MM.1S (cell line): ENCODE data around the gene ADAM11.

ENCODE experiments used
- DNase-seq: peaks from one replicate; pipeline ENCODE4 v3.0.0-alpha.2; 2015
- H2AFZ ChIP-seq: fragments of 300-600 bp; sonication (generic); 2 replicates; pipeline ENCODE4 v1.6.0; 2016; ENCODE audit warnings: antibody characterized with exemption, low read length
- H3F3A ChIP-seq: fragments of 300-600 bp; sonication (generic); 2 replicates; pipeline ENCODE4 v1.6.1; 2016; ENCODE audit warnings: mild to moderate bottlenecking, antibody characterized with exemption, low read length, moderate library complexity, mixed read lengths; ENCODE audit not compliant: insufficient read depth
- H3K27ac ChIP-seq: fragments of 300-600 bp; sonication (generic); 2 replicates; pipeline ENCODE4 v1.5.1; 2016; ENCODE audit warnings: mild to moderate bottlenecking, low read length
- H3K27me3 ChIP-seq: fragments of 300-600 bp; sonication (generic); replicated peaks from 2 replicates; pipeline ENCODE4 v1.6.0; 2016; ENCODE audit warnings: low read length; ENCODE audit not compliant: insufficient read depth
- H3K36me3 ChIP-seq: fragments of 300-600 bp; sonication (generic); replicated peaks from 2 replicates; pipeline ENCODE4 v1.6.1; 2016; ENCODE audit warnings: mild to moderate bottlenecking, low read length, mixed read lengths; ENCODE audit not compliant: insufficient read depth
- H3K4me1 ChIP-seq: fragments of 300-600 bp; sonication (generic); 2 replicates; pipeline ENCODE4 v1.6.1; 2016; ENCODE audit warnings: low read length, mixed read lengths
- H3K4me2 ChIP-seq: fragments of 300-600 bp; sonication (generic); 2 replicates; pipeline ENCODE4 v1.6.0; 2016; ENCODE audit warnings: low read depth, low read length
- H3K4me3 ChIP-seq: fragments of 300-600 bp; sonication (generic); 2 replicates; pipeline ENCODE4 v1.5.1; 2016; ENCODE audit warnings: low read length, mixed read lengths
- H3K79me2 ChIP-seq: fragments of 300-600 bp; sonication (generic); 2 replicates; pipeline ENCODE4 v1.6.1; 2016; ENCODE audit warnings: mixed run types, low read length, mixed read lengths
- H3K9ac ChIP-seq: fragments of 300-600 bp; sonication (generic); 2 replicates; pipeline ENCODE4 v1.6.1; 2016; ENCODE audit warnings: low read length, mixed read lengths
- H3K9me2 ChIP-seq: fragments of 300-600 bp; sonication (generic); replicated peaks from 2 replicates; pipeline ENCODE4 v1.6.1; 2016; ENCODE audit warnings: mild to moderate bottlenecking, low read length, mixed read lengths; ENCODE audit not compliant: insufficient read depth
- H3K9me3 ChIP-seq: fragments of 300-600 bp; sonication (generic); replicated peaks from 2 replicates; pipeline ENCODE4 v1.6.1; 2016; ENCODE audit warnings: mild to moderate bottlenecking, low read length, mixed read lengths; ENCODE audit not compliant: insufficient read depth
- H4K20me1 ChIP-seq: fragments of 300-600 bp; sonication (generic); 2 replicates; pipeline ENCODE4 v1.6.1; 2016; ENCODE audit warnings: mild to moderate bottlenecking, low read length, moderate library complexity, mixed read lengths; ENCODE audit not compliant: insufficient read depth
- EZH2 ChIP-seq: fragments of 300-600 bp; sonication (generic); optimal IDR thresholded peaks from 2 replicates; pipeline ENCODE3; 2017; ENCODE audit warnings: low read depth, mild to moderate bottlenecking, antibody characterized with exemption, low read length, mixed read lengths
- EZH2phosphoT487 ChIP-seq: fragments of 300-600 bp; sonication (generic); IDR thresholded peaks from 2 replicates; pipeline ENCODE4 v1.6.1; 2018; ENCODE audit warnings: antibody characterized with exemption, low read length
- TF ChIP-seq, protein P1 (sequence below): fragments of 300-600 bp; sonication (generic); IDR thresholded peaks from 2 replicates; pipeline ENCODE4 v1.5.1; 2016; ENCODE audit warnings: antibody characterized with exemption, low read length, mixed read lengths

The ADAM11 gene

DNA sequence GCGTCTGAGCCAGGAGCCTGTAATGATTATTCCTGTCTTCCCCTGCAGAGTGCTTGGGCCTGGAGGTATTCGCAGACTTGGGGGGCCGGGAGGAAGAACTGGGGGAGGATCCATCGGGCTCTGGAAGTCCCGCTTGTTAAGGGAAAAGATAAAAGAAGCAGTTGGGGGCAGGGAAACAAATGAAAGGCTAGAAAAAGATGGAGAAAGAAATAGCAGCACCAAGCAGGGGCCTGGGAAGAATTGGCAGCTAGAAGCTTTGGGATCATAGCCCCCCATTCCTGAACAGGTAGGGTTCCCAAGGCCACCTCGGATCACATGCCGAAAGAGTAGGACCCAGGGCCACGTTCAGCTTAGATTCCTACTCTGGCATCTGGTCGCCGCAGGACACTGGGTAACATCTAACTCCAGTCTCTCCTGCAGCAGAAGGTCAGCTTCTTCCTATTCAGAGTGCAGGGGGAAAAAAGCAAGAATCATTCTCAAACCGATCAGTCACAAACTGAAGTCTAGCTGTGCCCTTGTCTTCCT is 23.6 kb downstream of the ADAM11 start:
- no peak for TF ChIP-seq EZH2
- TF ChIP-seq, protein P1, sequence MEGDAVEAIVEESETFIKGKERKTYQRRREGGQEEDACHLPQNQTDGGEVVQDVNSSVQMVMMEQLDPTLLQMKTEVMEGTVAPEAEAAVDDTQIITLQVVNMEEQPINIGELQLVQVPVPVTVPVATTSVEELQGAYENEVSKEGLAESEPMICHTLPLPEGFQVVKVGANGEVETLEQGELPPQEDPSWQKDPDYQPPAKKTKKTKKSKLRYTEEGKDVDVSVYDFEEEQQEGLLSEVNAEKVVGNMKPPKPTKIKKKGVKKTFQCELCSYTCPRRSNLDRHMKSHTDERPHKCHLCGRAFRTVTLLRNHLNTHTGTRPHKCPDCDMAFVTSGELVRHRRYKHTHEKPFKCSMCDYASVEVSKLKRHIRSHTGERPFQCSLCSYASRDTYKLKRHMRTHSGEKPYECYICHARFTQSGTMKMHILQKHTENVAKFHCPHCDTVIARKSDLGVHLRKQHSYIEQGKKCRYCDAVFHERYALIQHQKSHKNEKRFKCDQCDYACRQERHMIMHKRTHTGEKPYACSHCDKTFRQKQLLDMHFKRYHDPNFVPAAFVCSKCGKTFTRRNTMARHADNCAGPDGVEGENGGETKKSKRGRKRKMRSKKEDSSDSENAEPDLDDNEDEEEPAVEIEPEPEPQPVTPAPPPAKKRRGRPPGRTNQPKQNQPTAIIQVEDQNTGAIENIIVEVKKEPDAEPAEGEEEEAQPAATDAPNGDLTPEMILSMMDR: no peak
- no peak for TF ChIP-seq EZH2phosphoT487
- DNase-seq: no peak
- Histone ChIP-seq H2AFZ (no peak overlapping the region), H3K4me1 (no peaks in the 10 kb centered on the region), H3F3A (no peaks in the 10 kb centered on the region), H3K9ac (no peak overlapping the region), H3K27ac (no peak overlapping the region), H4K20me1 (no peaks in the 10 kb centered on the region), H3K36me3 (no peaks in the 10 kb centered on the region), H3K79me2 (no peaks in the 10 kb centered on the region), H3K27me3 (no peaks in the 10 kb centered on the region; the same call in 1 of the 2 replicates), H3K4me2 (no peak overlapping the region), H3K4me3 (no peak overlapping the region), H3K9me3 (no peaks in the 10 kb centered on the region), H3K9me2 (no peaks in the 10 kb centered on the region)

DNA sequence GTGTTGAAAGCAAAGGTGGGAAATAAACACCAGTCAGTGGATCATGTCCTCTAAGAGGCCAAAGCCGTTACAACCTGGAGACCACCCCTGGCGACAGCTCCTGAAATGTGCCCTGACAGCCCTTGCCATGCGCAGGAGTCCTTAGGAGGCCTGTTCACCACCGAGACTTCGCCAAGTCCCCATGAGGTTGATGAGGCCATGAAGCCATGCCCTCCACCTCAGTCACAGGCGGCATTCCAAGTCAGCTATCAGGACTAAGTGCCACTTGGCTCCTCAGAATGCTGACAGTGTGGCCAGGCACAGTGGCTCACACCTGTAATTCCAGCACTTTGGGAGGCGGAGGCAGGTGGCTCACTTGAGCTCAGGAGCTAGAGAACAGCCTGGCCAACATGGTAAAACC is 27.1 kb downstream of the ADAM11 start:
- H3K27me3 ChIP-seq: no peaks in the 10 kb centered on the region; the same call in 1 of the 2 replicates

DNA sequence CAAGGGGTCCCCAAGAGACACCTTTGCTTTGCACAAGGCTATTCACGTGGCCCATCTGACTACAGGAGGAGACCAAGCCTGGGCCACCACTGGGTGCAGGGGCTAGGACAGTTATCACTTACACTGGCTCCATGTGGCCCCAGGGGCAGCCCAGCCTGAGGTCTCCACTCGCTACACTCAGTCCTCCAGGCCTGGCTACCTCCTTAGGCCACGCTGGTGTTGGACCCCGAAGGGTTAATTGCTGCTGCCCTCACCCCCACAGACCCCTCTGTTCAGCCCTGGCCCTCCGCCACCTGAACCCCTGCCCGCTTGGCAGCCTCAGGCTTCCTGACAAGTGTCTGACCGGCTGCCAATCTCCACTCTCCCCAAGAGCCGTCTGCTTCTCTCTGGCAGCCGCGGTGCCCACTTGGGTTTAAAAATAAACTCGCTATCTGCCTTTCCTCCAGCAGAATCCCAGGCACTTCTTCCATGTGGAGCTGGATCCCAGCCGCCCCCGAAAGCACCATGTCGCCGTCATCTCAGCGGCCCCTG is 27.8 kb downstream of the ADAM11 start:
- H4K20me1 ChIP-seq: no peaks in the 10 kb centered on the region
- H3K4me2 ChIP-seq: no peak overlapping the region
- no peak overlapping the region for H2AFZ ChIP-seq
- no peak overlapping the region for H3K9ac ChIP-seq
- no peaks in the 10 kb centered on the region for H3K9me2 ChIP-seq
- no peaks in the 10 kb centered on the region for H3K4me1 ChIP-seq
- no peak overlapping the region for H3K27ac ChIP-seq
- H3K79me2 ChIP-seq: no peaks in the 10 kb centered on the region
- H3K36me3 ChIP-seq: no peaks in the 10 kb centered on the region
- no peaks in the 10 kb centered on the region; the same call in 1 of the 2 replicates for H3K27me3 ChIP-seq
- no peaks in the 10 kb centered on the region for H3F3A ChIP-seq
- no peaks in the 10 kb centered on the region for H3K9me3 ChIP-seq
- TF ChIP-seq EZH2phosphoT487 (no peak), EZH2 (no peak)
- TF ChIP-seq, protein P1: no peak
- no peak overlapping the region for H3K4me3 ChIP-seq
- DNase-seq: no peak

More for the DNA sequence above, 27.1 kb downstream of the ADAM11 start:
- Histone ChIP-seq H4K20me1 (no peaks in the 10 kb centered on the region), H3K27ac (no peak overlapping the region), H3K4me3 (no peak overlapping the region), H3K79me2 (no peaks in the 10 kb centered on the region), H3K9me3 (no peaks in the 10 kb centered on the region), H3K4me1 (no peaks in the 10 kb centered on the region), H3K36me3 (no peaks in the 10 kb centered on the region), H2AFZ (no peak overlapping the region), H3K9me2 (no peaks in the 10 kb centered on the region), H3F3A (no peaks in the 10 kb centered on the region), H3K9ac (no peak overlapping the region), H3K4me2 (no peak overlapping the region)
- no peak for DNase-seq
- TF ChIP-seq, protein P1: no peak
- no peak for TF ChIP-seq EZH2
- no peak for TF ChIP-seq EZH2phosphoT487
